Measurements from ENCODE around the gene ZNF614.
"Not testable (repeated sequence)": the region's sequence is repeated elsewhere in the genome, so short reads cannot be mapped to it uniquely, and the experiment has no call there.

The ZNF614 gene

GRCh38 chr19:52028027-52028779 is at the start of gene ZNF614:
ZNF614 (minus strand) TSS chr19:52028379; CDS start chr19:52025745, 2,634 bp downstream.
- DNase-seq (ENCODE audit: low read depth), result peak; percentile 69

GRCh38 chr19:52070496-52070895 is 42.3 kb upstream of the ZNF614 start:
- no peak for DNase-seq (ENCODE audit: low read depth)

- no peak for DNase-seq (ENCODE audit: low read depth)
These were observed 41.5 kb upstream of the ZNF614 start for GRCh38 chr19:52069653-52070052.

- DNase-seq (ENCODE audit: low read depth), result no peak
These were observed 38.2 kb upstream of the ZNF614 start for GRCh38 chr19:52066258-52066863.

GRCh38 chr19:52065399-52065798 is 37.2 kb upstream of the ZNF614 start:
- DNase-seq (ENCODE audit: low read depth), result no peak

- not testable (repeated sequence) for DNase-seq (ENCODE audit: low read depth)
These were observed 28.3 kb upstream of the ZNF614 start for GRCh38 chr19:52056480-52056879.

- DNase-seq (ENCODE audit: low read depth), result not testable (repeated sequence)
These were observed 23.6 kb upstream of the ZNF614 start for GRCh38 chr19:52051736-52052135.

- DNase-seq (ENCODE audit: low read depth), result peak; percentile 72
These were observed 20.6 kb upstream of the ZNF614 start, which contains the start of gene ZNF432 for GRCh38 chr19:52048555-52049501. ZNF432 (minus strand) TSS chr19:52048838; CDS start chr19:52046868, 1,970 bp downstream.

GRCh38 chr19:52039169-52039568 is 11.0 kb upstream of the ZNF614 start:
- DNase-seq (ENCODE audit: low read depth), result no peak

- no peak for DNase-seq (ENCODE audit: low read depth)
These were observed 6.0 kb upstream of the ZNF614 start for GRCh38 chr19:52034051-52034728.

GRCh38 chr19:52028780-52029123 is 573 bp upstream of the ZNF614 start:
- DNase-seq (ENCODE audit: low read depth), result no peak

GRCh38 chr19:52026255-52026990 is 1.8 kb downstream of the ZNF614 start:
- not testable (repeated sequence) for DNase-seq (ENCODE audit: low read depth)

GRCh38 chr19:52024478-52024877 is 3.7 kb downstream of the ZNF614 start:
- DNase-seq (ENCODE audit: low read depth), result not testable (repeated sequence)

- DNase-seq (ENCODE audit: low read depth), result no peak
These were observed 6.0 kb downstream of the ZNF614 start for GRCh38 chr19:52022193-52022592.

- DNase-seq (ENCODE audit: low read depth), result no peak
These were observed 7.7 kb downstream of the ZNF614 start for GRCh38 chr19:52020506-52020905.

GRCh38 chr19:52010674-52011073 is 17.5 kb downstream of the ZNF614 start:
- DNase-seq (ENCODE audit: low read depth), result no peak

GRCh38 chr19:52007806-52008557 is 20.2 kb downstream of the ZNF614 start, which contains the start of gene ZNF615:
ZNF615 (minus strand) TSS chr19:52008211; CDS start chr19:52003711, 4,500 bp downstream.
- DNase-seq (ENCODE audit: low read depth), result peak; percentile 77

- DNase-seq (ENCODE audit: low read depth), result no peak
These were observed 20.8 kb downstream of the ZNF614 start for GRCh38 chr19:52007451-52007805.

GRCh38 chr19:51994048-51994644 is 34.0 kb downstream of the ZNF614 start:
- DNase-seq (ENCODE audit: low read depth), result no peak

- no peak for DNase-seq (ENCODE audit: low read depth)
These were observed 34.8 kb downstream of the ZNF614 start for GRCh38 chr19:51993422-51993821.

All from activated T-helper 9 cell treated with anti-CD3 and anti-CD28 coated beads, Interleukin-2, amount 50 U/mL, for 16 hours (primary cell).